Ascending aorta (tissue), 2 donors: ENCODE results near the gene RGS5. TPM values are rescaled to one million over a fixed set of nuclear protein-coding genes. Genes with fewer than 3 reads are reported as not detected.

Source experiments
- DNase-seq, 2 donors: peaks; one replicate each; pipeline ENCODE4 v3.0.0-alpha.2; 2019; ENCODE audit warnings: low spot score in 2 of 2
- H3K27ac ChIP-seq, 2 donors: fragments of 200-600 bp; sonication (generic); one replicate each; pipeline ENCODE4 v1.5.1; 2016 to 2017; ENCODE audit warnings: mild to moderate bottlenecking in 1 of 2
- H3K27me3 ChIP-seq: fragments of 200-600 bp; sonication (generic); one replicate; pipeline ENCODE4 v1.5.1; 2017
- H3K36me3 ChIP-seq, 2 donors: fragments of 200-600 bp; sonication (generic); one replicate each; pipeline ENCODE4 v1.5.1; 2016
- H3K4me1 ChIP-seq, 2 donors: fragments of 200-600 bp; sonication (generic); one replicate each; pipeline ENCODE4 v1.5.1; 2016 to 2017; ENCODE audit warnings: mild to moderate bottlenecking in 1 of 2
- H3K4me3 ChIP-seq, 2 donors: fragments of 200-600 bp; sonication (generic); one replicate each; pipeline ENCODE4 v1.5.1; 2016 to 2017; ENCODE audit warnings: mild to moderate bottlenecking in 1 of 2
- H3K9me3 ChIP-seq, 2 donors: fragments of 200-600 bp; sonication (generic); one replicate each; pipeline ENCODE4 v1.5.1; 2016
- intact Hi-C: fragments of 100-400 bp; cut with DNase I; formaldehyde crosslinking; loops from one replicate; pipeline ENCODE4 v1.15.1; 2023
- total RNA-seq: library from RNA; depleted of rRNA; stranded (reverse); fragments of >200 nt; gene quantifications from one replicate; pipeline ENCODE4 v1.1.0, GENCODE V29; 2016
- TF ChIP-seq, protein P1 (sequence below), 3 experiments: fragments of 200-600 bp in 2 of 3; fragments of 450-650 bp in 1 of 3; sonication (generic) in 2 of 3; IDR thresholded peaks; one replicate each; pipeline ENCODE4 v1.5.1; 2016 to 2019; ENCODE audit warnings: antibody characterized with exemption in 3 of 3, mild to moderate bottlenecking in 1 of 3, moderate library complexity in 1 of 3

RGS5 gene
- total RNA-seq, 1 donor from 2014 or later, result 732 TPM

DNA sequence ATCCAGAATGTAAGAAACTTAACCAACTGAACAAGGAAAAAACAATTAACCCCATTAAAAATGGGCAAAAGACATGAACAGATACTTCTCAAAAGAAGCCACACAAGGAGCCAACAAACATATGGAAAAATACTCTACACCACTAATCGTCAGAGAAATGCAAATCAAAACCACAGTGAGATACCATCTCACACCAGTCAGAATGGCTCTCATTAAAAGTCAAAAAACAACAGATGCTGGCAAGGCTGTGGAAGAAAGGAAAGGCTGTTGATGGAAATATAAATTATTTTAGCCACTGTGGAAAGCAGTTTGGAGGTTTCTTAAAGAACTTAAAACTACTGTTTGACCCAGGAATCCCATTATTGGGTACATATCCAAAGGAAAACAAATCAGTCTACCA, 82.3 kb downstream of the RGS5 start:
- H3K27me3 ChIP-seq, result peaks cover 3% of the 10 kb centered on the region
- intact Hi-C loops, result no loop called here
- H3K9me3 ChIP-seq, result no peaks in the 10 kb centered on the region
- no peaks in the 10 kb centered on the region for H3K36me3 ChIP-seq
- no peak overlapping the region for H3K4me3 ChIP-seq
- H3K27ac ChIP-seq, result no peak overlapping the region
- DNase-seq, result no peak
- TF ChIP-seq, protein P1, sequence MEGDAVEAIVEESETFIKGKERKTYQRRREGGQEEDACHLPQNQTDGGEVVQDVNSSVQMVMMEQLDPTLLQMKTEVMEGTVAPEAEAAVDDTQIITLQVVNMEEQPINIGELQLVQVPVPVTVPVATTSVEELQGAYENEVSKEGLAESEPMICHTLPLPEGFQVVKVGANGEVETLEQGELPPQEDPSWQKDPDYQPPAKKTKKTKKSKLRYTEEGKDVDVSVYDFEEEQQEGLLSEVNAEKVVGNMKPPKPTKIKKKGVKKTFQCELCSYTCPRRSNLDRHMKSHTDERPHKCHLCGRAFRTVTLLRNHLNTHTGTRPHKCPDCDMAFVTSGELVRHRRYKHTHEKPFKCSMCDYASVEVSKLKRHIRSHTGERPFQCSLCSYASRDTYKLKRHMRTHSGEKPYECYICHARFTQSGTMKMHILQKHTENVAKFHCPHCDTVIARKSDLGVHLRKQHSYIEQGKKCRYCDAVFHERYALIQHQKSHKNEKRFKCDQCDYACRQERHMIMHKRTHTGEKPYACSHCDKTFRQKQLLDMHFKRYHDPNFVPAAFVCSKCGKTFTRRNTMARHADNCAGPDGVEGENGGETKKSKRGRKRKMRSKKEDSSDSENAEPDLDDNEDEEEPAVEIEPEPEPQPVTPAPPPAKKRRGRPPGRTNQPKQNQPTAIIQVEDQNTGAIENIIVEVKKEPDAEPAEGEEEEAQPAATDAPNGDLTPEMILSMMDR (IDR thresholded peaks at IDR 0.05), result no peak
- peaks cover 0 to 3% of the 10 kb centered on the region in 2 donors for H3K4me1 ChIP-seq

DNA sequence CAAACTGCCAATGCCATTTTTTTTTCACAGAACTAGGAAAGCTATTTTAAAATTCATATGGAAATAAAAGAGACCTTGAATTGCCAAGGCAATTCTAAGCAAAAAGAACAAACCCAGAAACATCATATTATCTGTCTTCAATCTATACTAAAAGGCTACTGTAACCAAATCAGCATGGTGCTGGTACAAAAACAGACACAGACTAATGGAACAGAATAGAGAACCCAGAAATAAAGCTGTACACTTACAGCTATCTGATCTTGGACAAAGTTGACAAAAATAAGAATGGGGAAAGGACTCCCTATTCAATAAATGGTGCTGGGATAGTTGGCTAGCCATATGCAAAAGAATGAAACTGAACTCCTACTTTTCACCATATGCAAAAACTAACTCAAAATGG, 83.0 kb downstream of the RGS5 start:
- TF ChIP-seq, protein P1 (IDR thresholded peaks at IDR 0.05), result no peak
- H3K27ac ChIP-seq, result no peak overlapping the region
- no peaks in the 10 kb centered on the region for H3K4me1 ChIP-seq
- no peaks in the 10 kb centered on the region for H3K9me3 ChIP-seq
- intact Hi-C loops, result no loop called here
- no peak overlapping the region for H3K4me3 ChIP-seq
- no peak for DNase-seq
- H3K27me3 ChIP-seq, result no peaks in the 10 kb centered on the region
- no peaks in the 10 kb centered on the region for H3K36me3 ChIP-seq

DNA sequence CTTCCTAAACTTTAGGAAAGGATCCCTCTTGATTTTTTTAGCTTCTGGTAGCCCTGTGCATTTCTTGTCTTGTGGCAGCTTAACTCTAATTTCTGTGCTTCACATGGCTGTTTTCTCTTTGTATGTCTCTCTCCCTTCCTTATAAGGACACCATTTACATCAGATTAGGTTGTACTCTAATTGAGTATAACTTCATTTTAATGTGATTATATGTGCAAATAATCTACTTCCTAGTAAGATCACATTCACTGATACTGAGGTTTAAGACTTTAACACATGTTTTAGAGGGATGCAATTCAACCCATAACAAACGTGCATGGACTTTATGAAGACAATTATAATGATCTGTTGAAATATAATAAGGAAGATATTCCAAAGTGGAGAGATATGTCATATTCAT, 86.8 kb downstream of the RGS5 start:
- Histone ChIP-seq H3K27ac (no peak overlapping the region), H3K4me1 (no peaks in the 10 kb centered on the region), H3K9me3 (no peaks in the 10 kb centered on the region), H3K4me3 (no peak overlapping the region), H3K36me3 (no peaks in the 10 kb centered on the region), H3K27me3 (no peaks in the 10 kb centered on the region)
- intact Hi-C loops, result no loop called here
- no peak for DNase-seq
- TF ChIP-seq, protein P1 (IDR thresholded peaks at IDR 0.05), result no peak

DNA sequence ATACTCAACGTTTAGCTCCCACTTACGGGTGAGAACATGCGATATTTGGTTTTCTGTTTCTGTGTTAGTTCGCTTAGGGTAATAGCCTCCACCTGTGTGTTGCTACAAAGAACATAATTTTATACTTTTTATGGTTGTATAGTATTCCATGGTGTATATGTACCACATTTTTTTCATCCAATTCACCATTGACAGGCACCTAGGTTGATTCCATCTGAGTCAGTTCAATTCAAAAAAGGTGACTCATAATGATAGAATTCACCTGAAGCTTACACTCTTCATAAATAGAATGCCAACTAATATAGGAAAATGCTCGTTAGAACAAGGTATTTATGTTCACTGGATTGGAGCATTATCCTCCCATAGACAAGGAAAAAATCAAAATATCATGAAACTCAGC, 95.1 kb downstream of the RGS5 start:
- H3K27me3 ChIP-seq, result no peaks in the 10 kb centered on the region
- intact Hi-C loops, result no loop called here
- TF ChIP-seq, protein P1 (IDR thresholded peaks at IDR 0.05), result no peak
- H3K4me1 ChIP-seq, result peaks cover 0 to 24% of the 10 kb centered on the region in 2 donors
- no peaks in the 10 kb centered on the region for H3K36me3 ChIP-seq
- H3K4me3 ChIP-seq, result no peak overlapping the region
- H3K27ac ChIP-seq, result no peak overlapping the region
- H3K9me3 ChIP-seq, result no peaks in the 10 kb centered on the region
- no peak for DNase-seq

DNA sequence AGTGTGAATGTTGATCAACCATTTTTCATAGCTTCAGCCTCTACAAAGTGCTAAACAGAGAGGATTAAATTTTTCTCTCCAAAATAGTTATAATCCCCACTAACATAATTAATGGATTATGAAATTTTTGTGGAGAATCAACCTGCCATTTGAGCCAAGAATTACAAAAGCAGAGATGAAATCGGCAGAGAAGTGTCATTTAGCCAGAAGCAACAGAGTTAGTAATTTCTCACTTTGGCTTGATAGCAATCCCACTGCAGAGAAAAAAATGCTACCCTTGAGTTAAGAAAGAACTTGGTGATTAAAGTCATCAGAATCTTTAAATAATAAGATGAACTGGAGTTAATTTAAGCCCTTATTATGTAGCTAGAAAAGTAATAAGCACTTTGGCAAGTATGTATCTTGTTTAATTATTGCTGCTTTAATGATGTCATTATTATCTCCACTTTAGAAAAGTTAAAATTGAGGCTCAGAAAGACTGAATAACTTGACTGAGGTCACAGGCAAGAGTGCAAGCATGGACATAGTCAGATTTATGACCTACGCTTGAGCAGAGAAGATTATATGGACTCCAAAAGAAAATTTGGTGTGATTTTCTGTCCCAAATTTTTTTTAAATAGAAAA, 96.2 kb downstream of the RGS5 start:
- DNase-seq, result no peak
- Histone ChIP-seq H3K36me3 (no peaks in the 10 kb centered on the region), H3K4me1 (peaks cover 0 to 24% of the 10 kb centered on the region in 2 donors), H3K27ac (peak overlapping the region; percentile 57 to 63), H3K27me3 (no peaks in the 10 kb centered on the region), H3K9me3 (no peaks in the 10 kb centered on the region), H3K4me3 (no peak overlapping the region)
- intact Hi-C loops, result no loop called here
- TF ChIP-seq, protein P1 (IDR thresholded peaks at IDR 0.05), result no peak
